UCSD-AML1 (cell line): Measurements from ENCODE around the gene GYG1.

Experiments
- DNase-seq: peaks from one replicate; lab custom pipeline; 2025; ENCODE audit not compliant: unreplicated experiment; lab: John Stamatoyannopoulos, UW

The GYG1 gene

GRCh38 chr3:149016669-149017541, 25.6 kb downstream of the GYG1 start:
- DNase-seq, result no peak

- DNase-seq, result no peak
Observed at GRCh38 chr3:149018247-149018646, 26.9 kb downstream of the GYG1 start.

GRCh38 chr3:149019580-149019979, 28.2 kb downstream of the GYG1 start:
- no peak for DNase-seq

GRCh38 chr3:149020196-149020838, 29.0 kb downstream of the GYG1 start:
- no peak for DNase-seq

- no peak for DNase-seq
Observed at GRCh38 chr3:149020839-149021252, 29.5 kb downstream of the GYG1 start.

GRCh38 chr3:149021830-149022229, 30.5 kb downstream of the GYG1 start:
- no peak for DNase-seq

GRCh38 chr3:149023951-149024350, 32.6 kb downstream of the GYG1 start:
- DNase-seq, result no peak

GRCh38 chr3:149026718-149027117, 35.4 kb downstream of the GYG1 start:
- no peak for DNase-seq

GRCh38 chr3:149031096-149031495, 39.8 kb downstream of the GYG1 start:
- DNase-seq, result no peak

GRCh38 chr3:149037684-149038083, 46.3 kb downstream of the GYG1 start:
- DNase-seq, result no peak

- DNase-seq, result no peak
Observed at GRCh38 chr3:149038322-149038721, 47.0 kb downstream of the GYG1 start.

GRCh38 chr3:149042789-149043386, 51.5 kb downstream of the GYG1 start:
- DNase-seq, result no peak

GRCh38 chr3:149044339-149045083, 53.2 kb downstream of the GYG1 start:
- DNase-seq, result no peak

GRCh38 chr3:149055575-149055974, 64.2 kb downstream of the GYG1 start:
- no peak for DNase-seq

- DNase-seq, result no peak
Observed at GRCh38 chr3:149058198-149058597, 66.9 kb downstream of the GYG1 start.

- DNase-seq, result no peak
Observed at GRCh38 chr3:149058602-149059001, 67.3 kb downstream of the GYG1 start.

- no peak for DNase-seq
Observed at GRCh38 chr3:149061776-149062175, 70.4 kb downstream of the GYG1 start.

GRCh38 chr3:149067883-149068282, 76.5 kb downstream of the GYG1 start:
- no peak for DNase-seq
